Head of caudate nucleus (tissue), 42 donors: ENCODE results near the gene SLC24A3.
A peak's percentile ranks its signal among the peaks of the same experiment; 100 is the strongest.

ENCODE experiments used
- DNase-seq, 42 donors: peaks; one replicate each; pipeline versions ENCODE4 v3.0.0 to v3.0.0-alpha.2; 2020 to 2021; ENCODE audit warnings: mixed read lengths in 7 of 42
- intact Hi-C: fragments of 100-400 bp; cut with DNase I; formaldehyde crosslinking; loops from one replicate; pipeline ENCODE4 v1.15.0; 2022

The SLC24A3 gene

DNA sequence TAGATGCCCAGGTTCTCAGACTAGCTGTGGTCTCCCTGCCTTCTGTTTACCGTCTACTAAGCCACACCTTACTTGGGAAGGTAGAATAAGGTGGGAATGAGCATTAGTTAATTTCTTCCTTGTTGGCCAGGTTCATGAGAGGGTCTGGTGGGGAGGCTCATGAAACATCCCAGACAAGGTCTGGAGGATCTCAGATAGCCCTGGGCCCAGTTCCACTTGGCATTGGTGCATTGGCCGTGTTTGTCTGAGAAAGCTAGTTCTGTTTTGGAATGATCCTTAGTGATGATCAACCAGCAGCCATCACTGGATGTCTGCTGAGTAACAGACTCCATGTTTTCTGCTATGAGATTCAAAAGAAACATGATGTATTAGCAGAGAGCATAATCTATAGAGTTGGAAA is 155.1 kb downstream of the SLC24A3 start:
- intact Hi-C loops, result no loop called here
- no peak for DNase-seq

DNA sequence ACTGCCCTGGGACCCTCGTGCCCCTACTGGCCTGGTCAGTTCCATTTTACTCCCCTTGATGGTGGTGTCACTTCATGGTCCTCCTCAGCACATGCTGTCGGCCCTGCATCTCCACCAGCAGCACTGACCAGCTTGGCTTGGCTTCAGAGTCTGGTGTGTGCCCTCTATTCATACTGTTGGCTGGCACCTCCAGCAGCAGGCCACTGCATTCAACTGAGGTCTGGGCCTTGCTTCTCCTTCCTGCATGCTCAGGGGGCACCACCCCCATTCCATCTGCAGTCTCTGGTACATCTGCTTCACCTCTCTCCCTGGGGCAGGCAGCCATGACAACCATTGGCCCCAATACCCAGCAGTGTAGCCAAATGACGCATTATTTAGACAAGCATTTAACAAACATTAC is 155.9 kb downstream of the SLC24A3 start:
- DNase-seq, result peak in 28 of 42 donors; percentile 5 to 66 (median 34)
- intact Hi-C loops, result no loop called here

DNA sequence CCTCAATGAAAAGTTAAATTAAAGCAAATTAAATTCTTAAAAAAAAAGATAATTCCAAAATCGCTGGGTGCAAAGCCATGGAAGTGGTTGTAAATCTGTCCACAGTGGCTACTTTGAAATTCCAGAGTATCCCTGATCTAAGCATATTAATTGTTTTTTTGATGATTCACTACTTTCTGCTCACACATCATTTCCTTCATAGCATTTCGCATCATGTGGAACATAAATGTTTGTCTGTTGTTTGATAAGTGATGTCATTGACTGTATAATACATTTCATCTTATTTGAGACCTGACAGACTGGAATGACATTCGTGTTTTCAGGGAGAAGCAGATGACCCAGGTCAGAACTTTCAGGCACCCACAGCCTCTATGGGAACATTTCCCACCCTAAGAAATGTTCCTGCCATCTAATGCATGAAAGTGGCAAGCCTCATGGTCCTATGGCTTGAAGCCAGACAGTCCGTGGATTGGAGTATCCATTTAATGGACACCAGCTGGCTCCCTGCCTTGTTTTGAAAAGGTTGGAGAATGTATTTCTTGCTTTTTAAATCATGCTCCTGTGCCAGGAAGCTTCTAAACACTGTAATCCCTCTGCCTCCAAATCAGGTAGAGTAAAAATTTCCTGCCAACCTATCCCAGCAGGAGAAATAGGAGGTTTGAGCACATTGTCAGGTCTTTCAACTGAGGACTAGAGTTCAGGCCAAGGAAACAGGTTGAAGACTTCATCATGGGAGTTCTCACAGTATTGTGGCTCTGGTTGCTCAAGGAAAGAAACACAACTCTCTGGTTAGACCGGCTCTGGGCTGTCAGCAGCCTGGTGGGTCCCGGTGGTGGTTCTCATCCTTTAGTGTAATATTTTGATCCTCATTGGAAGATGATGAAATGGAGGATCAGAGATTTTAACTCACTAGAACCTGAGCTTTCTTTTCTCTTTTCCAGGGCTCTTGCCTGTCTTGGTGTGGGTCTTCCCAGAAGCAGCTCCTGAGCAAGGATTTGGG is 157.9 kb downstream of the SLC24A3 start:
- DNase-seq, result no peak
- intact Hi-C loops, result no loop called here

- DNase-seq, result no peak
- intact Hi-C loops, result no loop called here
Measured at GRCh38 chr20:19371112-19371511, 158.7 kb downstream of the SLC24A3 start.

GRCh38 chr20:19374216-19374615 is 161.8 kb downstream of the SLC24A3 start:
- DNase-seq, result no peak
- intact Hi-C loops, result no loop called here

DNA sequence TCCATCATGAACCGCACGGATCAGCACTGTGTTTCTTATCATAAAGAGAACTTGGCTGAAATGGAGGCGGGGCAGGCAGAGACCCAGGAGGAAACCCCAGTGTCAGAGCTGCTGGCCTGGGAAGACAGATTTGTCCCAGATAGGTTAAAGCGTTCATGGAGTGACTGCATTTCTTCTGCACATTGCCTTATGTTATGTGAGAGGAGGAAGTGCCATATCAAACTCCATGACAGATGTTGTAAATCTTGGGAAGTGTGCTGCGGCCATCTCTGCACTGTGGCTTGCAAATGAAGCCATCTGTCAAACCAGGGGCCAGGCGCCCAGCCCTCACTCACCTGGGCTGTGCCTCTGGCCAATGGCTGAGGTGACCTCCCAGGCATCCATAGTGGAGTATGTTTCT is 163.0 kb downstream of the SLC24A3 start:
- intact Hi-C loops, result no loop called here
- DNase-seq, result no peak

DNA sequence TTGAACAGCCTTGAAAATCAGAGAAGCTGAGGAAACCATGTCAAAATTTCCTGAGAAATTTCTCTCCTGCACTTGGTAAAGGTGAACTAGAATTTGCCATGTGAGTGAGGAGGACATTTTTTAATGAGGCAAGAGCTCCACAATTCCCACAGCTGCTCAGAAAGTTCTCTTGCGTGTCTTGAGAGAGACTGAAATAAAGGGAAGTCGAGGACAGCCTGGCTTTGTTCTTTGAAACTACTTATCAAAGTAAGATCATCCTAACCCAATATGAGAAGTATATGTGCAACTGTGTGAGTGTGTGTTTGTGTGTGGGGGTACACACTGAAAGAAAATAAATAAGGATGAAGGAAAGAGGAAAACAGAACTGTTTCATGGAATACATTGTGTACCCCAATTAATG is 163.4 kb downstream of the SLC24A3 start:
- intact Hi-C loops, result no loop called here
- no peak for DNase-seq

GRCh38 chr20:19376451-19377229 is 164.2 kb downstream of the SLC24A3 start:
- intact Hi-C loops, result no loop called here
- peak in 18 of 42 donors; percentile 3 to 50 (median 23) for DNase-seq

- intact Hi-C loops, result no loop called here
- no peak for DNase-seq
Measured at GRCh38 chr20:19378058-19378457, 165.6 kb downstream of the SLC24A3 start.

- intact Hi-C loops, result no loop called here
Measured at GRCh38 chr20:19380211-19380610, 167.8 kb downstream of the SLC24A3 start.

GRCh38 chr20:19381947-19382346 is 169.5 kb downstream of the SLC24A3 start:
- intact Hi-C loops, result no loop called here
- DNase-seq, result peak in 1 of 42 donors; percentile 7

More at GRCh38 chr20:19380211-19380610, 167.8 kb downstream of the SLC24A3 start:
- no peak for DNase-seq

- intact Hi-C loops, result no loop called here
Measured at GRCh38 chr20:19382386-19383340, 170.2 kb downstream of the SLC24A3 start.

DNA sequence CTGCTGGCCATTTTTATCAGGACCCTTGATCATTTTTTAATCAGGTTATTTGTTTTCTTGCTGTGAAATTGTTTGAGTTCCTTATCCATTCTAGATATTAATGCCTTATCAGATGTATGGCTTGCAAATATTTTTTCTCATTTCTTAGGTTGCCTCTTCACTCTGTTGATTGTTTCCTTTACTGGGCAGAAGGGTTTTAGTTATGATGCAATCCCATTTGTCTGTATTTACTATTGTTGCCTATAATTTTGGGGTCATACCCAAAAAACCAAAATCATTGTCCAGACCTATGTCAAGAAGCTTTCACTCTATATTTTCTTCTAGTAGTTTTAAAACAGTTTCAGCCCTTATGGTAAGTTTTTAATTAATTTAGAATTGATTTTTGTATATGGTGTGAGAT is 172.5 kb downstream of the SLC24A3 start:
- intact Hi-C loops, result no loop called here
- no peak for DNase-seq

More at GRCh38 chr20:19382386-19383340, 170.2 kb downstream of the SLC24A3 start:
- DNase-seq, result no peak

- intact Hi-C loops, result no loop called here
- DNase-seq, result no peak
Measured at GRCh38 chr20:19387251-19387650, 174.8 kb downstream of the SLC24A3 start.

- DNase-seq, result no peak
- intact Hi-C loops, result no loop called here
Measured at GRCh38 chr20:19392344-19393130, 180.1 kb downstream of the SLC24A3 start.

DNA sequence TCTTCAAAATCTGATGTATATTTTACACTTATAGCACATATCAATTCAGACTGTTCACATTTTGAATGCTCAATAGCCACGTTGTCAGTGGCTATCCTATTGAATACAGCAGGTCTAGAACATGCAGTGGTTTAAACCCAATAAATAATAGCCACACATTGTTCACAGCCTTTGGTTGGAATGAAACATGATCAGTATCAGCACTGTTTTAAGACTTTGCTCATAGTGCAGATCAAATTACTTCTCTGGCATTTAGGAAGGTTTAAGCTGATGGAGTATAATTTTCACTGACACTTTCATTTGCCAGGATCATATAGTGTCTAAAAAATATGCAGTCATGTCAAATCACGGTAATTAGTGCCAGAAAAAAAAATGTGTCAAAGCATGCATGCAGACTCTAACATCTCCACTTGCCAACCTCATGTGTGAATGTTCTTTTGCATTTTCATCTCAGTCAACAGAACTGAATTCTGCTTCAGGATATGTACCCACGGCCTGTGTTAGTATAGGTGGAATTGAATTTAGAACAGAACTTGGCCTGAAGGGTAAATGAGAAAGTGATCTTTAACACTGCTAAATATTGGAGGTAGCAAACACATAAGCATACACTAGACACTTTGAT is 184.1 kb downstream of the SLC24A3 start:
- intact Hi-C loops, result no loop called here
- DNase-seq, result no peak

DNA sequence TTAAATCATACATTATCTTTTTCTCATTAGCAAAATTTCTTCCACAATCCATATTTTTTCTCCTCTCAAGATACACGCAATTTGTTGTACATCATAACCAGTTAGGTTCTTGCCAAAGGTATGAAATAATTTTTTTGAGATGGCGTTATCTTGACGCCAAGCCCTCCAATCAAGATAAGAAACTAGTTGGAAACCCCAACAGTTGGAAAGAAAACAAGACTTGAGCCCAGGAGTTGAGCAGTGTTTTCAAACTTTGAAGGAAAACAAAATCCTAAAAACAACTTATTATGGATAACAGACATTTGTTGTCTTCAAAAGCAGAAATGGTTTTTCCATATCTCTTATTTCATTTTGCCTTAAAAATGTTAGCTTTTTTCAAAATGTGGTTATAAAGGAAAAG is 184.8 kb downstream of the SLC24A3 start:
- intact Hi-C loops, result no loop called here
- DNase-seq, result no peak

DNA sequence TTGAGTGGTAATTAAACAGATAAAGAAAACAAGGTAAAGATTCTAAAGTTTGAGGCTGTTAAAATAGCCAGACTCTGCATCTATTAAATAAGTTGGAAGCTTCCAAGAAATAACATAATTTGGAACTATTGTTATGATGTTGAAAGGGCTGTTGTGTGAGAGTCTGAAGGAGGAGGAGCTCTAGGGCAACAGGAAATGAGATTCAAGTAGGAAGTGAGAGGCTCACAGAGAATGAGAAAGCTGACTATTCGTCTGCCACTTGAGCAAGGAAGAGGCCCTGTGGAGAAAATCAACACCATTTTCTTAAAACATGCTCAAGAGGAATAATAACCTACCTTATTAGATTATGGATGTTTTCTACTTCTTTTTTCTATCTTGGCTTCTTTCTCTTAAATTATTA is 185.2 kb downstream of the SLC24A3 start:
- no peak for DNase-seq
- intact Hi-C loops, result no loop called here
